Renal pelvis (tissue), 4 donors: ENCODE data around the gene RNF7. TPM values are rescaled to one million over a fixed set of nuclear protein-coding genes. Genes with fewer than 3 reads are reported as not detected.
A peak's percentile ranks its signal among the peaks of the same experiment; 100 is the strongest.
"Not testable (repeated sequence)": the region's sequence is repeated elsewhere in the genome, so short reads cannot be mapped to it uniquely, and the experiment has no call there.

Experiments used
- DNase-seq: peaks from one replicate; pipeline ENCODE4 v3.0.0-alpha.2; 2013
- polyA plus RNA-seq, 3 donors: library from polyadenylated mRNA; unstranded; fragments of 120-200 nt; gene quantifications; one replicate each; pipeline ENCODE4 v1.2.1, GENCODE V29; 2013; ENCODE audit not compliant: insufficient read length in 3 of 3

RNF7 gene
- polyA plus RNA-seq, 3 donors, result 102 to 114 (median 113) TPM

GRCh38 chr3:141723255-141723654 lies 14.8 kb upstream of the RNF7 start:
- DNase-seq, result no peak

GRCh38 chr3:141724186-141724585 lies 13.9 kb upstream of the RNF7 start:
- no peak for DNase-seq

GRCh38 chr3:141725036-141725435 lies 13.1 kb upstream of the RNF7 start:
- no peak for DNase-seq

GRCh38 chr3:141726483-141726882 lies 11.6 kb upstream of the RNF7 start:
- DNase-seq, result no peak

GRCh38 chr3:141728355-141728892 lies 9.7 kb upstream of the RNF7 start:
- no peak for DNase-seq

- DNase-seq, result no peak
These were observed 8.9 kb upstream of the RNF7 start for GRCh38 chr3:141729240-141729639.

GRCh38 chr3:141735176-141735575 lies 2.9 kb upstream of the RNF7 start:
- no peak for DNase-seq

GRCh38 chr3:141735770-141736465 lies 2.2 kb upstream of the RNF7 start:
- DNase-seq, result no peak

- no peak for DNase-seq
These were observed 1.0 kb upstream of the RNF7 start for GRCh38 chr3:141737093-141737492.

- DNase-seq, result no peak
These were observed 448 bp upstream of the RNF7 start for GRCh38 chr3:141737678-141738021.

GRCh38 chr3:141738891-141739363 lies 829 bp downstream of the RNF7 start:
- DNase-seq, result peak; percentile 36

GRCh38 chr3:141739731-141740130 lies 1.6 kb downstream of the RNF7 start:
- DNase-seq, result no peak

- no peak for DNase-seq
These were observed 2.3 kb downstream of the RNF7 start for GRCh38 chr3:141740349-141740748.

GRCh38 chr3:141743305-141743704 lies 5.2 kb downstream of the RNF7 start:
- DNase-seq, result no peak

- DNase-seq, result no peak
These were observed 8.9 kb downstream of the RNF7 start for GRCh38 chr3:141746962-141747361.

GRCh38 chr3:141753399-141753798 lies 15.3 kb downstream of the RNF7 start:
- no peak for DNase-seq

GRCh38 chr3:141754032-141754431 lies 15.9 kb downstream of the RNF7 start:
- DNase-seq, result no peak

- not testable (repeated sequence) for DNase-seq
These were observed 24.5 kb downstream of the RNF7 start for GRCh38 chr3:141762552-141762951.

GRCh38 chr3:141763088-141763750 lies 25.1 kb downstream of the RNF7 start, which contains the start of gene GRK7:
TSS of gene GRK7 (plus strand) at chr3:141763408. CDS start at chr3:141778285, 14,877 bp downstream.
- no peak for DNase-seq

- no peak for DNase-seq
These were observed 25.9 kb downstream of the RNF7 start for GRCh38 chr3:141764045-141764444.

GRCh38 chr3:141764465-141764864 lies 26.4 kb downstream of the RNF7 start:
- no peak for DNase-seq

- DNase-seq, result peak; percentile 55
These were observed 26.9 kb downstream of the RNF7 start for GRCh38 chr3:141764986-141765385.

GRCh38 chr3:141767066-141767465 lies 29.0 kb downstream of the RNF7 start:
- DNase-seq, result no peak
